AG20443 (cell line): ENCODE results near the gene MCEMP1.

Experiments used
- DNase-seq: peaks from one replicate; pipeline ENCODE4 v3.0.0; 2012; ENCODE audit warnings: low spot score, mixed read lengths

Gene MCEMP1

GRCh38 chr19:7672522-7672921 lies 4.4 kb upstream of the MCEMP1 start:
- DNase-seq: no peak

- peak; percentile 87 for DNase-seq
These were observed 2.6 kb upstream of the MCEMP1 start for GRCh38 chr19:7674010-7675005.

- DNase-seq: no peak
These were observed 514 bp upstream of the MCEMP1 start for GRCh38 chr19:7676376-7676775.

GRCh38 chr19:7677669-7678311 lies 900 bp downstream of the MCEMP1 start:
- no peak for DNase-seq

- DNase-seq: no peak
These were observed 2.3 kb downstream of the MCEMP1 start for GRCh38 chr19:7678971-7679751.

- no peak for DNase-seq
These were observed 3.1 kb downstream of the MCEMP1 start for GRCh38 chr19:7679771-7680605.

GRCh38 chr19:7680606-7681339 lies 3.9 kb downstream of the MCEMP1 start, which contains the start of gene TRAPPC5:
TRAPPC5 (plus strand) TSS chr19:7680833; CDS start chr19:7682254, 1,421 bp downstream.
- DNase-seq: peak; percentile 98

GRCh38 chr19:7681340-7682174 lies 4.7 kb downstream of the MCEMP1 start:
- DNase-seq: peak; percentile 90

- DNase-seq: no peak
These were observed 5.4 kb downstream of the MCEMP1 start for GRCh38 chr19:7682175-7682855.

- DNase-seq: no peak
These were observed 8.9 kb downstream of the MCEMP1 start for GRCh38 chr19:7685546-7686445.

- no peak for DNase-seq
These were observed 10.3 kb downstream of the MCEMP1 start for GRCh38 chr19:7687177-7687576.

GRCh38 chr19:7689165-7689564 lies 12.3 kb downstream of the MCEMP1 start:
- DNase-seq: no peak

- no peak for DNase-seq
These were observed 13.9 kb downstream of the MCEMP1 start for GRCh38 chr19:7690779-7691258.

- no peak for DNase-seq
These were observed 14.6 kb downstream of the MCEMP1 start for GRCh38 chr19:7691497-7691896.

GRCh38 chr19:7692417-7693088 lies 15.7 kb downstream of the MCEMP1 start:
- no peak for DNase-seq

GRCh38 chr19:7694499-7694898 lies 17.6 kb downstream of the MCEMP1 start:
- DNase-seq: no peak

- DNase-seq: no peak
These were observed 20.9 kb downstream of the MCEMP1 start for GRCh38 chr19:7697721-7698287.
